Measurements from ENCODE around the gene HEXIM1.

GRCh38 chr17:45195424-45195823 lies 47.1 kb downstream of the HEXIM1 start:
- TF ChIP-seq POLR2AphosphoS5 (IDR thresholded peaks at IDR 0.05; ENCODE audit: borderline replicate concordance, low read depth, low read length): no peak
- no peak for TF ChIP-seq EZH2 (IDR thresholded peaks at IDR 0.05)
- no peak for TF ChIP-seq FOXP2 (optimal IDR thresholded peaks at IDR 0.05; ENCODE audit: control extremely low read depth, extremely low read length, insufficient read depth)
